Keratinocyte (primary cell): ENCODE data around the gene DIAPH3.

ENCODE experiments used
- EZH2 ChIP-seq: IDR thresholded peaks from one replicate; pipeline ENCODE4 v1.6.1; 2012; ENCODE audit warnings: inconsistent platforms, mild to moderate bottlenecking, low read length, moderate library complexity
- TF ChIP-seq, protein P1 (sequence below), 3 experiments: IDR thresholded peaks in 1 of 3; conservative IDR thresholded peaks in 1 of 3; optimal IDR thresholded peaks in 1 of 3; 2 replicates in 2 of 3; 3 replicates in 1 of 3; pipeline versions ENCODE3 to v1.5.1; 2011; ENCODE audit warnings: low read length in 3 of 3, mild to moderate bottlenecking in 3 of 3, moderate library complexity in 2 of 3, control low read depth in 1 of 3, inconsistent platforms in 1 of 3; ENCODE audit not compliant: insufficient read depth in 2 of 3; ENCODE audit errors: extremely low read depth in 1 of 3

DNA sequence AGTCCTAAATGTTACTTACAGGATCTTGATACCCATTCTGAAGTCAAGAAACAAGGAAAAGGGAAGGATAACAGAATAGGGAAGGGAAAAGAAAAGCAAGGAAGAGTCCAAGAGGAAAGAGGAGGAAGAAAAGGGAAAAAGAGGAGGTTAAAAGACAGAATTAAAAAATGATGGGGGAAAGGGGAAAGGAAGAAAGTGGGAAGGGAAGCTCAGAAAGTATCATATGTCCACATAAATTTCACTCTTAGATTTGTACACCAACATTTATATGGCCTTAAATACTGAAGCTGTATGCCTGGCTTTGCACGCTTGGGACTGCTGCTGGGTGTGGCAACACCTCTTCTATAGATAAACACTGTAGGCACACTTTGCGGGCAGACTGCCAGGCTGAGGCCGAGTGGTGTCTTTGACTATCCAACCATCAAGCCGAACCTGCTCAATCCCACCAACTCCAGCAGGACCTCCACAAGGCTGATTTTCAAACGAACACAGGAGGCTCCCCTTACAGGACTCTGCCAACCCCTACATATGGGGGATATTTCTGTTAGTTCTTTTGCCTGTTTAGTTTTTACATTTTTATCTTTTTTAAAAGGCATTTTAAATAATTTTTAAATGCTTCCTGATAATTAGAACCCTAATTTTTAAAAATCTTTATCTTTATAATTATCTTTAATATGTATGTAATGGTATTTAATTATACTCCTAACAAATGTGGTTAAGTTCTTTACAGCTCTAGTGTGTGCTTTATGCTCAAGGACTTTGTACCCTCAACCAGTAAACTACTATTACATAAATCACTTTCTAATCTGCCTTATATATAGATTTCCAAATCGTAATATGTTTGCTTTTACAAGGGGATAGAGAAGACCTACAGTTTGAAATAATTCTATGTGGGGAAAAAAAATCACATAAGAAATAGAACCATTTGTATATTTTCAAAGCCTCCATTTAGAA, 154.2 kb downstream of the DIAPH3 start:
- TF ChIP-seq, protein P1, sequence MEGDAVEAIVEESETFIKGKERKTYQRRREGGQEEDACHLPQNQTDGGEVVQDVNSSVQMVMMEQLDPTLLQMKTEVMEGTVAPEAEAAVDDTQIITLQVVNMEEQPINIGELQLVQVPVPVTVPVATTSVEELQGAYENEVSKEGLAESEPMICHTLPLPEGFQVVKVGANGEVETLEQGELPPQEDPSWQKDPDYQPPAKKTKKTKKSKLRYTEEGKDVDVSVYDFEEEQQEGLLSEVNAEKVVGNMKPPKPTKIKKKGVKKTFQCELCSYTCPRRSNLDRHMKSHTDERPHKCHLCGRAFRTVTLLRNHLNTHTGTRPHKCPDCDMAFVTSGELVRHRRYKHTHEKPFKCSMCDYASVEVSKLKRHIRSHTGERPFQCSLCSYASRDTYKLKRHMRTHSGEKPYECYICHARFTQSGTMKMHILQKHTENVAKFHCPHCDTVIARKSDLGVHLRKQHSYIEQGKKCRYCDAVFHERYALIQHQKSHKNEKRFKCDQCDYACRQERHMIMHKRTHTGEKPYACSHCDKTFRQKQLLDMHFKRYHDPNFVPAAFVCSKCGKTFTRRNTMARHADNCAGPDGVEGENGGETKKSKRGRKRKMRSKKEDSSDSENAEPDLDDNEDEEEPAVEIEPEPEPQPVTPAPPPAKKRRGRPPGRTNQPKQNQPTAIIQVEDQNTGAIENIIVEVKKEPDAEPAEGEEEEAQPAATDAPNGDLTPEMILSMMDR (optimal IDR thresholded peaks at IDR 0.05 in 1 of 3, IDR thresholded peaks at IDR 0.05 in 1 of 3, conservative IDR thresholded peaks at IDR 0.05 in 1 of 3; ENCODE audit: extremely low read depth in 1 of 3, insufficient read depth in 2 of 3, low read length in 3 of 3), result no peak
- no peak for TF ChIP-seq EZH2
